Measurements from ENCODE around the gene HTT. TPM values are rescaled to one million over a fixed set of nuclear protein-coding genes. Genes with fewer than 3 reads are reported as not detected.
A peak's percentile ranks its signal among the peaks of the same experiment; 100 is the strongest.

HTT gene
- total and polyA plus RNA-seq, 10 of the 15 experiments (the other 5 are each of a cell fraction or from before 2014, with no cell fraction given), result 3.3 to 113 (median 43.3) TPM

DNA sequence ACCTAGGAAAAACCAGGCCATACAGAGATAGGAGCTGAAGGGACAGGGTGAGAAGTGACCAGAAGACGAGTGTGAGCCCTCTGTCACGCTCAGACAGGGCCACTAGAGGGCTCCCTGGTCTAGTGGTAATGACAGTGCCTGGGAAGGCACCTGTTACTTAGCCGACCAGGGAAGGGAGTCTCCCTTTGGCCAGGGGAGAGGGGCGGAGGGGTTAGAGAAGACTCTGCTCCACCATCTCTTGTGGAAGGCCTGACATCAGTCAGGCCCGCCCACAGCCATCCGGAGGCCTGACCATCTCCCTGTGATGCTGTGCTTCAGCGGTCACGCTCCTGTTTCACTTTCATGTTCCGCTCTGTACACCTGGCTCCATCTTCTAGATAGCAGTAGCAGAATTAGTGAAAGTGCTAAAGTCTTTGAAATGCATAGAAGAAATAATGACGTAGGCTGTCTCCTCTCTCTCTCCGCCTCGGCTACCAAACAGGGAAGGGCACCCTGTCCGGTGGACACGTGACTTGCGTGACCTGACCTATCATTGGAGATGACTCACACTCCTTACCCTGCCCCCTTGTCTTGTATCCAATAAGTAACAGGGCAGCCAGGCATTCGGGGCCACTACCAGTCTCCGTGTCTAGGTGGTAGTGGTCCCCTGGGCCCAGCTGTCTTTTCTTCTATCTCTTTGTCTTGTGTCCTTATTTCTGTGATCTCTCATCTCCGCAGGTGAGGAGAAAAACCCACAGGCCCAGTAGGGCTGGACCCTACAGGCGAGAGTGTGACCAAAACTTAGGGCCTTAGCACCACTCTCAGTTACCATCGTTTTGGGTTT lies 26.8 kb upstream of the HTT start (continued):
- no peak; the same call in 1 of the 2 replicates for TF ChIP-seq IRF5 (IDR thresholded peaks at IDR 0.05; ENCODE audit: borderline replicate concordance)
- no peak for TF ChIP-seq CEBPZ (IDR thresholded peaks at IDR 0.05; ENCODE audit: low read depth, low read length)
- no peak for TF ChIP-seq NRF1 (conservative IDR thresholded peaks at IDR 0.05; ENCODE audit: low read depth, low read length)
- TF ChIP-seq SPI1 (IDR thresholded peaks at IDR 0.05; ENCODE audit: borderline replicate concordance, insufficient read depth, low read depth, low read length), result peak; percentile 66
- no peak for TF ChIP-seq ZNF207 (IDR thresholded peaks at IDR 0.05; ENCODE audit: borderline replicate concordance)
- no peak for TF ChIP-seq MYB (IDR thresholded peaks at IDR 0.05; ENCODE audit: borderline replicate concordance, low read depth, low read length)
- TF ChIP-seq SMAD1 (IDR thresholded peaks at IDR 0.05; ENCODE audit: low read depth, partially characterized antibody), result no peak
- no peak for TF ChIP-seq EGR1 (IDR thresholded peaks at IDR 0.05; ENCODE audit: borderline replicate concordance in 1 of 2, low read depth in 2 of 2, low read length in 2 of 2)
- TF ChIP-seq RBBP5 (conservative IDR thresholded peaks at IDR 0.05), result no peak
- TF ChIP-seq, protein P1, sequence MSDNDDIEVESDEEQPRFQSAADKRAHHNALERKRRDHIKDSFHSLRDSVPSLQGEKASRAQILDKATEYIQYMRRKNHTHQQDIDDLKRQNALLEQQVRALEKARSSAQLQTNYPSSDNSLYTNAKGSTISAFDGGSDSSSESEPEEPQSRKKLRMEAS (IDR thresholded peaks at IDR 0.05; ENCODE audit: low read depth, low read length), result no peak
- TF ChIP-seq FOS (IDR thresholded peaks at IDR 0.05; ENCODE audit: borderline replicate concordance, extremely low read depth, insufficient read length), result no peak
- no peak for TF ChIP-seq PML (IDR thresholded peaks at IDR 0.05; ENCODE audit: low read length)
- no peak; the same call in 1 of the 2 replicates for TF ChIP-seq TCF7 (IDR thresholded peaks at IDR 0.05; ENCODE audit: borderline replicate concordance)
- TF ChIP-seq MYC (IDR thresholded peaks at IDR 0.05; ENCODE audit: insufficient read depth, insufficient read length, insufficient replicate concordance, low read length, severe bottlenecking), result no peak
- TF ChIP-seq ASH2L (IDR thresholded peaks at IDR 0.05; ENCODE audit: borderline replicate concordance, low read depth), result no peak
- TF ChIP-seq NFXL1 (IDR thresholded peaks at IDR 0.05; ENCODE audit: borderline replicate concordance), result no peak
- no peak for TF ChIP-seq GABPA (IDR thresholded peaks at IDR 0.05; ENCODE audit: low read depth)
- no peak for TF ChIP-seq HSF1 (IDR thresholded peaks at IDR 0.05; ENCODE audit: low read depth, low read length)
- TF ChIP-seq CBX5 (IDR thresholded peaks at IDR 0.05; ENCODE audit: low read depth), result no peak
- no peak for TF ChIP-seq NFYA (IDR thresholded peaks at IDR 0.05; ENCODE audit: borderline replicate concordance, low read depth, low read length)
- TF ChIP-seq TAF1 (IDR thresholded peaks at IDR 0.05; ENCODE audit: borderline replicate concordance, low read depth, low read length), result no peak
- TF ChIP-seq BCL11A (IDR thresholded peaks at IDR 0.05; ENCODE audit: low read depth, low read length), result 0 out of 2 replicates have a peak, but pooled peaks have one; percentile 45

Measured in GM12878 (cell line).